HG03097 (cell line): ENCODE measurements around the gene RERG.
"Not testable (repeated sequence)": the region's sequence is repeated elsewhere in the genome, so short reads cannot be mapped to it uniquely, and the experiment has no call there.

Experiments used
- ATAC-seq: cut with Tn5 transposase; IDR thresholded peaks from one replicate; pipeline ENCODE4 v1.9.1; 2021; ENCODE audit not compliant: unreplicated experiment, low FRiP score

Gene RERG

GRCh38 chr12:15154103-15154502 lies 67.1 kb downstream of the RERG start:
- ATAC-seq: no peak

GRCh38 chr12:15152868-15153267 lies 68.3 kb downstream of the RERG start:
- no peak for ATAC-seq

GRCh38 chr12:15152456-15152855 lies 68.8 kb downstream of the RERG start:
- no peak for ATAC-seq

DNA sequence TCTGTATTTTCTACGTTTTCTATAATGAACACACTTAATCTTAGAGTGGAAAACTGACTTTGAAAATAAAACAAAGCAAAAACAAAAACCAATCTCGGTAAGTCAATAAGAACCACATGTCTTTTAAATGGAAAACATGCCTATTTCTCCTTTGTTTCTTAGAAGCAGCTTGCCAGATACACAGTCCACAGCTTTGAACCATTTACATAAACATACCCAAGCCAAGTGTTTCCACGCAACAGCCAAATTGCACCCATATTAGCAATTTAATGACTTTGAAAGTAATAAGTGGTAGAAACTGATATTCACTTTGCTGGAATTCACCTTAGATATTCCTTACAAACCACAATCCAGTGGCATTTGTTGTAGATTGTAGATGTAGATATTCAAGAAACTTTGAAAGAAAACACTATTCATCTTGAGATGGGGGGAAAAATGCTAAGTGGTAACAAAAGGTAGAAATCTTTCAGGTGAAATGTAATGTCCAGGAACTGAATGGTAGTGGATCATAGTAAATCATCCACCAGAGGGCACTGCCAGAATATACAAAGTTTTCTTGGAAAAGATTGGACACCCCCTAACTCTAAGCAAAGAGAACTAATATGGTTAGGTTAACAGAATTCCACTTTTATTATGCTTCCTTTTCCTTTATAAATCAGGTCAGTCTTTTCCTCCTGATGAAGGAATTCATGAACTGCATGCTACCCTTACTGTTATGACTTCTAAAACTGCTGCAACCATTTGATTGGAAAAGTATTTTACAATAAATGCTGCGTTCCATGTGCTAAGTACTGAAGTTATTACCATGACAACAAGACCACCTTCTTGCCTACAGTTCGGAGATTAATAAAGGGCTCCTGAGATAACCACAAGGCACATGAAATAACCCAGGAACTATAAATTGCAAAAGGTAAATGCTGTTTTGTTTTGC lies 69.8 kb downstream of the RERG start:
- no peak for ATAC-seq

- no peak for ATAC-seq
Measured at GRCh38 chr12:15146585-15146984, 74.6 kb downstream of the RERG start.

DNA sequence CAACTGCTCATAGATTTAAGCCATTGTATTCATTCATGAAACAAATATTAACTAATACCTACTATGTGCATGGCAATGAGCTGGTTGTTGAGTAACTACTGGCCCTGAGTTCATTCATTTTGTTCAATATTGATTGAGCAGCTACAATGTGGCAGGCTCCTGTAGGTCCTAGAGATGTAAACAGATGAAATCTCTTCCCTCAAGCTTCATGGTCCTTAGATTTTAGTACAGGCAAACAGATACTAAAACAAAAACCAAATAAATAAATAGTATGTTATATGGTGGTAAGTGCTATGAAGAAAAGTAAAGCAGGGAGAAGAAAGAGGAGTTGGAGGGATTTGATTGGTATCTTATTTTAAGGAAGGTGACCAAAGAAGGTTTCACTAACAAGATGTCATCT lies 77.8 kb downstream of the RERG start:
- ATAC-seq: no peak

DNA sequence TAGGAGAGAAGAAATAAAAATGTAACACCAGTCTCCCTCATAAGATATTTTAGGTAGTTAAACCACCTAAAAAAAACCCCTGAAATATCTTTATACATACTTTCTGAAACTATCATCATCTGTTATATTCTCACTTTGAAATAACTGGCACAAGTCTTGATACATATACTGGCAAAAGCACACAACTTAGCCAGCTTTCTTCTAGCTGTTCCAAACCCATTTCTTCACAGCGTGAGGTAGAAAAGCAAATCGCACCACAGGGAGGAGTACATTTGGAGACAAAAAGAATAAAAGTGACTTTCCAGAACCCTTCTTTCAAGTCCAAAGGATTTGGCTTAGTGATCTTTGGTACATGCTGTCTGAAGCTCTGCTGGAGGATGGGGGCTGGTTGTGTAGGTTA lies 78.5 kb downstream of the RERG start:
- ATAC-seq: no peak

- no peak for ATAC-seq
Measured at GRCh38 chr12:15131431-15131830, 89.8 kb downstream of the RERG start.

GRCh38 chr12:15130541-15130940 lies 90.7 kb downstream of the RERG start:
- ATAC-seq: no peak

GRCh38 chr12:15123401-15123800 lies 97.8 kb downstream of the RERG start:
- ATAC-seq: no peak

GRCh38 chr12:15122344-15122743 lies 98.9 kb downstream of the RERG start:
- no peak for ATAC-seq

GRCh38 chr12:15118955-15119354 lies 102.3 kb downstream of the RERG start:
- ATAC-seq: no peak

DNA sequence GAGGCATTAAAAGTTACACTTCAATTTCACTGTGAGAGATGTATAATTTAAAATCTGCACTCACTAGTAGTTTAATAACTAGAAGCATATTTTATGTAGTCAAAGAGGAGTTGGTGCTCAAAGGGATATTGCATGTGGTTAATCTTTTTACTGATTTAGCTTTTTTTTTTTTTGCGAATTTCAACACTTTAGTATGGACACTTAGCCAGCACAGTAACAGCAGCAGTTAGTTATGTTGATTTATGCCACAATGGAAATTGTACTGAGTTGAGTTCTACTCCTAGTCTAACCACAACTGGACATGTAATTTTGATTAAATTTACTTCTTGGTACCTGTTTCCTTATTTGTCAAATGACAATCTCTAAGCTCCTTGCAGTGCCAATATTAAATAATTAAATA lies 104.2 kb downstream of the RERG start:
- no peak for ATAC-seq

- ATAC-seq: no peak
Measured at GRCh38 chr12:15116086-15116485, 105.1 kb downstream of the RERG start.

DNA sequence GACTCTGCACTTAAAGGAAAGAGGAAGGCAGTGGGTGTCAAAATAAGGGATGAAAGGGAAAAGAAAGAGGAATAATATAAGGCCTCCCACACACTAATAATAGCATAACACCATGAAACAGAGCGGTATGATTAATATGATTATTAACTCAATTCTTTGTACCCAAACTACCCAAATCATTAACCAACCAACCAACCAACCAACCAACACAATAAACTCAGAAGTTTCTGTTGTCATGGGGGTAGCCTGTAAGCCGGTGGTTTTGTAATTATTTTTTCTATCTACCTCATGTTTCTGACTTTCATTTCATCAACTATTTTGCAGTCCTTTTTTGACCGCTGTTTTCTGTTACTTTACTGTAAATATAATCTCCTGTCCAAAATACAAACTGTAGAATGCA lies 105.8 kb downstream of the RERG start:
- no peak for ATAC-seq

- ATAC-seq: no peak
Measured at GRCh38 chr12:15114501-15114900, 106.7 kb downstream of the RERG start.

GRCh38 chr12:15092826-15093225 lies 128.4 kb downstream of the RERG start:
- ATAC-seq: no peak

DNA sequence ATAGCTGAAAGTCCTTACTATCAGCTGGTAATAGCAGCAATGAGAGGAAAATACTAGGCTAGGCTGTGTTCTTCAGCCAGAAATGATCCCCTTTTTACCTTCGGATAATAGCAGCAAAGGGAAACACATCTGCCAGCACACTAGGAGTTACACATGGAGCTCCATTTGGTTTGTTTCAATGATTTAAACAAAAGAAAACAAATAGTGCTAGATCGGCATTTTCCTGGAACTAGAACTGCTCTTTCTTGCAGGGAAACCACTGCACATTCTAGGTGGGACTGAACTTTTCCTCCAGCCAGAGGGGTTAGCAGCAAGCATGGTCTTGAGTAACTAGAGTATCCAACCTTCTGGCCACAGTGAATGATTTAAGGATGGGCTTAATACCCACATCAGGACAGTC lies 130.8 kb downstream of the RERG start:
- ATAC-seq: no peak

- no peak for ATAC-seq
Measured at GRCh38 chr12:15088105-15088504, 133.1 kb downstream of the RERG start.

DNA sequence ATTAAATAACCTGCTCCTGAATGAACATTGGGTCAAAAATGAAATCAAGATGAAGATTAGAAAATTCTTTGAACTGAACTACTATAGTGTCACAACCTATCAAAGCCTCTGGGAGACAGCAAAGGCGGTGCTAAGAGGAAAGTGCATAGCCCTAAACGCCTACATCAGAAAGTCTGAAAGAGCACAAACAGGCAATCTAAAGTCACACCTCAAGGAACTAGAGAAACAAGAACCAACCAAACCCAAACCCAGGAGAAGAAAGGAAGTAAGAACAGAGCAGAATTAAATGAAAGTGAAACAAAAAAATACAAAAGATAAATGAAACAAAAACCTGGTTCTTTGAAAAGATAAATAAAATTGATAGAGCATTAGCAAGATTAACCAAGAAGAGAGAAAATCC lies 143.5 kb downstream of the RERG start:
- not testable (repeated sequence) for ATAC-seq

DNA sequence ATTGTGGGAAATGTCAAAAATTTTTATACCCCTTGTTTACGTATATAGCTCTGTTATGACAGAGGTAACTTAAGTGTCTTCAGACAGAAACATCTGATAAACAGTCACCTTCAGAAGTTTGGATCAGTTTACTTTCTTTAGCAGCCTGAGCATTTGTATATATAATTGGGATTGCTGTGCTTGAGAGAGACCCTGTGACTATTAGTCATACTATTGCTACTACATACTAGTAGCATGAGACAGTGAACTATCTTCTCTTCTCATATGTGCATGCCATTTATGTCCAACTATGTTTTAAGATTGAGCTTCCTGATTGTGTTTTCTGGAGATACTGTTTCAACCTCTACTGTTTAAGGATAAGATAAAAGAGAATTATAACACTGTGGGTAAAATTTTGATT lies 146.9 kb downstream of the RERG start:
- ATAC-seq: no peak

GRCh38 chr12:15059123-15059522 lies 162.1 kb downstream of the RERG start:
- no peak for ATAC-seq
